ENCODE data around the gene MYH11.

GRCh38 chr16:15900901-15901500 lies 44.2 kb upstream of the MYH11 start:
- TF ChIP-seq POLR2A (IDR thresholded peaks at IDR 0.05; ENCODE audit: low read depth, low read length) (no peak), POLR2AphosphoS5 (IDR thresholded peaks at IDR 0.05; ENCODE audit: low read depth, low read length) (no peak)
